BJ (cell line): ENCODE results near the gene SFTPA2. TPM values are rescaled to one million over a fixed set of nuclear protein-coding genes. Genes with fewer than 3 reads are reported as not detected.
"Not testable (repeated sequence)": the region's sequence is repeated elsewhere in the genome, so short reads cannot be mapped to it uniquely, and the experiment has no call there.

Experiments
- CTCF ChIA-PET: fragments of 350-600 bp; formaldehyde crosslinking; extraction: SDS; loops from one replicate; lab custom pipeline; 2021; ENCODE audit warnings: antibody characterized with exemption, inconsistent platforms; lab: Yijun Ruan, JAX
- POLR2A ChIA-PET: fragments of 300-600 bp; sonication (Branson Sonifier 250); formaldehyde crosslinking; extraction: SDS; loops from one replicate; lab custom pipeline; 2021; ENCODE audit warnings: antibody characterized with exemption; lab: Charles Lee
- DNase-seq: peaks from one replicate; pipeline ENCODE4 v3.0.0-alpha.2; 2011; ENCODE audit warnings: low read depth
- H3K27me3 ChIP-seq: 2 replicates; pipeline ENCODE4 v1.6.0; 2011; ENCODE audit warnings: low read length; ENCODE audit not compliant: control insufficient read depth, insufficient read depth
- H3K36me3 ChIP-seq: 2 replicates; pipeline ENCODE4 v1.5.1; 2011; ENCODE audit warnings: low read length; ENCODE audit not compliant: control insufficient read depth, insufficient read depth
- H3K4me3 ChIP-seq: 2 replicates; pipeline ENCODE4 v1.5.1; 2011; ENCODE audit warnings: low read depth, mild to moderate bottlenecking, control low read depth, low read length
- polyA plus RNA-seq: library from polyadenylated mRNA; depleted of rRNA; stranded (reverse); fragments of >200 nt; gene quantifications from 2 replicates; pipeline ENCODE4 v1.2.3, GENCODE V29; 2011

SFTPA2 gene
- polyA plus RNA-seq, 1 experiment, result not detected

- H3K4me3 ChIP-seq, POLR2A ChIA-PET, DNase-seq, H3K27me3 ChIP-seq, H3K36me3 ChIP-seq, CTCF ChIA-PET: not testable (repeated sequence)
These were observed 35.0 kb downstream of the SFTPA2 start for GRCh38 chr10:79525049-79525710.

GRCh38 chr10:79523157-79523853 is 36.9 kb downstream of the SFTPA2 start:
- H3K36me3 ChIP-seq, H3K27me3 ChIP-seq, POLR2A ChIA-PET, CTCF ChIA-PET, DNase-seq, H3K4me3 ChIP-seq: not testable (repeated sequence)

GRCh38 chr10:79522464-79522863 is 37.7 kb downstream of the SFTPA2 start:
- H3K36me3 ChIP-seq, H3K27me3 ChIP-seq, H3K4me3 ChIP-seq, POLR2A ChIA-PET, DNase-seq, CTCF ChIA-PET: not testable (repeated sequence)

- H3K27me3 ChIP-seq, POLR2A ChIA-PET, CTCF ChIA-PET, H3K36me3 ChIP-seq, DNase-seq, H3K4me3 ChIP-seq: not testable (repeated sequence)
These were observed 38.5 kb downstream of the SFTPA2 start for GRCh38 chr10:79521751-79522150.

- POLR2A ChIA-PET, DNase-seq, H3K36me3 ChIP-seq, H3K27me3 ChIP-seq, H3K4me3 ChIP-seq, CTCF ChIA-PET: not testable (repeated sequence)
These were observed 42.6 kb downstream of the SFTPA2 start for GRCh38 chr10:79517567-79517966.

- DNase-seq, H3K27me3 ChIP-seq, H3K36me3 ChIP-seq, H3K4me3 ChIP-seq, CTCF ChIA-PET: not testable (repeated sequence)
- POLR2A ChIA-PET, result interaction anchor here (0.7 kb wide), 1 partner anchor 28 kb away, joined by 3 read pairs; no protein-coding TSS in a partner anchor
These were observed 43.5 kb downstream of the SFTPA2 start for GRCh38 chr10:79516532-79517205.

GRCh38 chr10:79511891-79512583 is 48.2 kb downstream of the SFTPA2 start, which contains the start of gene EIF5AL1:
Gene EIF5AL1, plus strand, starts transcription at chr10:79512533. Its CDS starts 117 bp downstream, at chr10:79512650.
- CTCF ChIA-PET, POLR2A ChIA-PET, H3K4me3 ChIP-seq, H3K27me3 ChIP-seq, H3K36me3 ChIP-seq, DNase-seq: not testable (repeated sequence)

GRCh38 chr10:79509934-79510508 is 50.2 kb downstream of the SFTPA2 start:
- H3K4me3 ChIP-seq, POLR2A ChIA-PET, H3K27me3 ChIP-seq, H3K36me3 ChIP-seq, CTCF ChIA-PET, DNase-seq: not testable (repeated sequence)

- not testable (repeated sequence) for DNase-seq
These were observed 50.8 kb downstream of the SFTPA2 start for GRCh38 chr10:79509306-79509933.

GRCh38 chr10:79508245-79508644 is 52.0 kb downstream of the SFTPA2 start:
- H3K36me3 ChIP-seq, POLR2A ChIA-PET, DNase-seq, CTCF ChIA-PET, H3K27me3 ChIP-seq, H3K4me3 ChIP-seq: not testable (repeated sequence)

More at GRCh38 chr10:79509306-79509933, 50.8 kb downstream of the SFTPA2 start:
- H3K36me3 ChIP-seq, H3K4me3 ChIP-seq, H3K27me3 ChIP-seq, CTCF ChIA-PET, POLR2A ChIA-PET: not testable (repeated sequence)
